Measurements from ENCODE around the gene NCAPG. TPM values are rescaled to one million over a fixed set of nuclear protein-coding genes. Genes with fewer than 3 reads are reported as not detected.

Gene NCAPG
- total RNA-seq, 1 experiment from 2014 or later = 84.6 TPM

GRCh38 chr4:17875402-17876070, 64.8 kb downstream of the NCAPG start:
- no peak for DNase-seq (ENCODE audit: low read depth)

DNA sequence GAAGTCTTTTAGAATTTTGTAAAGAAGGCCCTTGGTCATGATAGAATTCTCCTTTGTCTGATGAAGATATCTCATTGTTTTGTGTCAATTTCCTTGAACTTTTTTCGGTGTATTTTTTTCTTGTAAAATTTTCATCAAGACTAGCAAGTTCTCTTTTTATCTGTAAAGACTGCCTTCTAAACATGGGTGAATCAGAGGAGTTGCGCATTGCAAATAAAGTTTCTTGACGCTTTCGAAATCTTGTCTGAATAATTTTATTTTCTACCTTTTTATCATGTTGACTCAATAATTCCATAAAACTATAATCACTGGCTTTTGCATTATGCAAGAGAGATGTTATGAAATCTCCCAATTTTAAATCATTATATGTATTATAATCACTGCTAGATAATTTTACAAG, 66.2 kb downstream of the NCAPG start:
- no peak for DNase-seq (ENCODE audit: low read depth)

DNA sequence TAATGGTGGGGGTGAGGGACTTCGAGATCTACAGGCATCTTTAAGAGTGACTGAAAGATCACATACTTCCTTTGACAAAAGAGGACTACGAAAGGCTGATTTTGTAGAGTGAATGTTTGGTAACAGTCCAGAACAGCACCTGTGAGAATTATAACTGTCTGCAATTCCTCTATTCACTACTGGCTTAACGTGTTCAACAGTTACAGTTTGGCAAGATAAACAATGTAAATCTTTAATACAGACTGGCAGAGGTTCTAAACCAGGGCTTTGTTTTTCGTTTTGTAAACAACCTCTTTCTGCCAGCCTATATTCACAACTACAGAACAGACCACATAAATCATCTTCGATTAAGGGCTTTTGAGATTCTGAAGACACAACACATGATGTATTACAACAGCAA, 66.9 kb downstream of the NCAPG start:
- DNase-seq (ENCODE audit: low read depth) = no peak

DNA sequence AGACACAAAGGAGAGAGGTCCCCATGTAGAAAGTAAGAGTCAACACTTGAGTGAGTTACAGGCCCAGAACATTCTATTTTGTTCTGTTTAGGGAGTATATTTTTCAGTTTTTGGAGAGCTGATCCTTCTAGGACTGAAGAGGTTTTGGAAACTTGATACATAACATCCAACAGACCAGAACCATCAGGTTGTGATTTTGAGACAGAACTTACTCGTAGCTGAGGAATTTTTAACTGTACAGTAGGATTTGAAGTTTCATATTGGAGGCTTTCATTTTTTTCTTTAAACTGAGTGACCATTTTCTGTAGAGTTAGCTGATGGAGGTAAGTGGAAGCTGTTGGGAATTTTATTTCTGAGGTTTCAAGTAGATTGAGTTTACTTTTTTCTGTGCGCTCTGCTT, 73.3 kb downstream of the NCAPG start:
- peak; percentile 20 for DNase-seq (ENCODE audit: low read depth)

- no peak for DNase-seq (ENCODE audit: low read depth)
Measured at GRCh38 chr4:17884511-17884910, 73.7 kb downstream of the NCAPG start.

- no peak for DNase-seq (ENCODE audit: low read depth)
Measured at GRCh38 chr4:17889692-17890091, 78.9 kb downstream of the NCAPG start.

- no peak for DNase-seq (ENCODE audit: low read depth)
Measured at GRCh38 chr4:17894421-17894820, 83.6 kb downstream of the NCAPG start.

Other genes starting within 250 kb of the NCAPG start
- 78.1 and 90.6 TPM in 2 replicates for gene LAP3, start 233.8 kb upstream of the NCAPG start, total RNA-seq (2014; rRNA removed)
- gene MED28, start 196.3 kb upstream of the NCAPG start, total RNA-seq (2014; rRNA removed) = 6.3 and 9.2 TPM in 2 replicates
- gene FAM184B, start 29.4 kb upstream of the NCAPG start, total RNA-seq (2014; rRNA removed) = not detected in 2 replicates
- gene DCAF16, start 222 bp upstream of the NCAPG start, total RNA-seq (2014; rRNA removed) = 13.7 and 17.7 TPM in 2 replicates
- 27.6 and 29.8 TPM in 2 replicates for gene LCORL, start 210.8 kb downstream of the NCAPG start, total RNA-seq (2014; rRNA removed)

Measured in LHCN-M2 (cell line).